Activated CD4-positive, alpha-beta T cell treated with anti-CD3 and anti-CD28 coated beads for 24 hours (primary cell): ENCODE results near the gene PRSS23.
"Not testable (repeated sequence)": the region's sequence is repeated elsewhere in the genome, so short reads cannot be mapped to it uniquely, and the experiment has no call there.

ENCODE experiments used
- DNase-seq, 2 donors: peaks; one replicate each; pipeline ENCODE4 v3.0.0-alpha.2; 2020; ENCODE audit warnings: low read depth in 2 of 2

Gene PRSS23

DNA sequence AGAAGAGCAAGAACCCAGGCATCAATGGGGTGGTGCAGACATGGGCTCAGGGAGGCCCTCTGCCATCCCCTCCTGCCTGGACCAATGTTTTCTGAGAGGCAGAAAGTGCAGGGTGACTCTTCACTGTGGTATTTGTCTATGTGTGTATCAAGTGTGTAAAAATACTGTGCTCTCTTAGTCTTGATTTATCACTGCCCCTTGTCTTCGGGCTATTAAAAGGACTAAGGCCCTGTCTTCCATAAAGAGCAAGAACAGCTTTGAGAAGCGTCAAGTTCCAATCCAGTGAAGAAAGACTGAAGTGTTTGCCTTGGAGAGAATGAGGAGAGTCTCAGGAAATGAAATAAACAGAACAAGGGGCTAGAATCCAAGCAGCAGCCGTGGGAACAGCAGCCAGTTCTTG, 14.4 kb downstream of the PRSS23 start:
- no peak for DNase-seq

GRCh38 chr11:86815726-86816125, 15.4 kb downstream of the PRSS23 start:
- DNase-seq = no peak

DNA sequence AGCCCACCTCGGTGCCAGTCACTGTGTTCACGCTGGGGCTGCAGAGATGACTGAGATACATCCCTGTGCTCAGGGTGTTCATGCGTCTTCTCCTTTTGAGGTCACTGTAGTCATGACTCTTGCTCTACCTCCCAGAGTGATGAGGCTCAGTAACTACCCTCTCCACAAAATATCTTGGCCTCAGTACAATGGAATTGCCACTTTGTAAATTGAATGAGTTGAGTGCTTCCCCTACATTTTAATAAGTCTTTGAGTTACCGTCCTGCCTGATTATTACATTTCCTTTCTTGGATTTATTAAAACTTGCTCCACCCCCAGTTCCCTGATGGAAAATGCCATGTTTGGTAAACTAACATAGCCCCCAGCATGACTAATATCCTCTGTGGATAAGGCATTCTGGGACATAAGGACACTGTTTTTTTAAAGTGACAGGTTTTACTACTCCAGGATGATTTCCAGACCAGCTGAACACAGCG, 15.9 kb downstream of the PRSS23 start:
- DNase-seq = no peak

DNA sequence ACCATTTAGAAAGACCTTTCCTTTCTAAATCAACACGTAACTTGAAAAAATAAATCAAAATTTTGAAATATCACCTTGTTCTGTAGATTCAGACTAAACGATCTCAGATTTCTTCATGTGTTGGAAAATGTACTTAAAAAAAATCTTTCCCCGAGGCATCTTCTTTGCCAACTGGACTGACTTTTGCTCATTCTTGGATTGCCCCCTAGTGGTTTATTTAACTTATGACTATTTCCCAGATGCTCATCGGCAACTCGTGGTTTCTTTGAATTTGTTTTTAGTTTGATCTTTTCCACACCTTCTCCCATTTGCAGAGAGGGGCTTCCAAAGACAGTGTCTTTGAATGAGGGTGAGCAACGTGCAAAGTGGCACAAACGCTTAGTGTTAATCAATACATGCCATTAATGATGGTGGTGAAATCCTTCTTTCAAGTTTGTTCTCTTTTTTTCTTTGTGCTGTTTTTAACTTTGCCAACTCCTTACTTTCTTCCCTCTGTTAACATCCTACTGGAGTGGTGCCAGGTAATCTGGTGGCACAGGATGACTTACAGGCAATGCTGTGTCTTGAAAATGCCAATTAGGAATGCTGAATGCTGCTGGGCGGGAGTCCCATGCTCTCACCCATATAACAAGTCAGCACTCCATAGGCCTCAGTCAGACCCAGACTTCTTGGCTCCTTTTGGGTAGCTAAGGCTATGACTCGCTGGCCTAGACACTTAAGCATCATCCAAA, 18.3 kb downstream of the PRSS23 start:
- no peak for DNase-seq

GRCh38 chr11:86824139-86824538, 23.8 kb downstream of the PRSS23 start:
- not testable (repeated sequence) for DNase-seq

GRCh38 chr11:86834376-86834775, 34.0 kb downstream of the PRSS23 start:
- not testable (repeated sequence) for DNase-seq

DNA sequence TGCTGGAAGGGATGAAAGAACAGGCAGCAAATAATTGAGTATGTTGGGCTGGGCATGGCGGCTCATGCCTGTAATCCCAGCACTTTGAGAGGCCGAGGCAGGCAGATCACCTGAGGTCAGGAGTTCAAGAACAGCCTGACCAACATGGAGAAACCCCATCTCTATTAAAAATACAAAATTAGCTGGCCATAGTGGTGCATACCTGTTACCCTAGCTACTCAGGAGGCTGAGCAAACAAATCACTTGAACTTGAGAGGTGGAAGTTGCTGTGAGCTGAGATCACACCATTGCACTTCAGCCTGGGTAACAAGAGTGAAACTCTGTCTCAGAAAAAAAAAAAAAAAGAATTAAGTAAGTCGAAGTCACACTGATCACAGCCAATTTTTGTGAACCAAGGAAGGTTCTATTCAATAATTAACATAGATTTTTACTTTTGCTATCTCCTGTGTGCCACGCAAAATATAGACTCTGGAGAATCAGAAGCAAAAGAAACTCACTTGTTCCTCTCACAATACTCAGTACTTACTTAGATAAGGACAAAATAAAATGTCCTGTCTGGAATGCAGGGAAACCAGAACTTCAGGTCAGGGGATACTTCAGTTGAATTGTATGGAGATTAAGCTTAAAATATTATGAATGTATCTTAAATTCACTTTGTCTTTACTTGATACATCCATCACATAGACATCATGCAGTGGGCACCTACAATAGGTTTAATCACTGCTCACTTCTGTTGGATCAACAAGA, 44.6 kb downstream of the PRSS23 start:
- DNase-seq = not testable (repeated sequence)

DNA sequence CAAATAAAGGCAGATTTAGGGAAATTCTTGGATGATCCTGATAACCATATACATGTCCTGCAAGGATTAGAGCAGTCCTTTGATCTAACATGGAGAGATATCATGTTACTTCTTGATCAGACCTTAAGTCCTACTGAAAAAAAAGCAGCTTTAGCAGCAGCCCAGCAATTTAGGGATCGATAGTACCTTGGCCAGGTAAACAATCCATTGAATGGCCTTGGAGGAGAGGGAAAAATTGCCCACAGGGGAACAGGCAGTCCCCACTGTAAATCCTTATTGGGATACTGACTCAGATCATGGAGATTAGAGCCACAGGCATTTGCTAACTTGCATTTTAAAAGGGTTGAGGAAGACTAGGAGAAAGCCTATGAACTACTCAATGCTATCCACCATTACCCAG, 47.8 kb downstream of the PRSS23 start:
- DNase-seq = no peak

- DNase-seq = no peak
These were observed 49.3 kb downstream of the PRSS23 start for GRCh38 chr11:86849679-86850078.
